ENCODE measurements around the gene RNF166. TPM values are rescaled to one million over a fixed set of nuclear protein-coding genes. Genes with fewer than 3 reads are reported as not detected.

RNF166 gene
- total RNA-seq, 2 experiments from 2014 or later = 144 to 166 TPM

DNA sequence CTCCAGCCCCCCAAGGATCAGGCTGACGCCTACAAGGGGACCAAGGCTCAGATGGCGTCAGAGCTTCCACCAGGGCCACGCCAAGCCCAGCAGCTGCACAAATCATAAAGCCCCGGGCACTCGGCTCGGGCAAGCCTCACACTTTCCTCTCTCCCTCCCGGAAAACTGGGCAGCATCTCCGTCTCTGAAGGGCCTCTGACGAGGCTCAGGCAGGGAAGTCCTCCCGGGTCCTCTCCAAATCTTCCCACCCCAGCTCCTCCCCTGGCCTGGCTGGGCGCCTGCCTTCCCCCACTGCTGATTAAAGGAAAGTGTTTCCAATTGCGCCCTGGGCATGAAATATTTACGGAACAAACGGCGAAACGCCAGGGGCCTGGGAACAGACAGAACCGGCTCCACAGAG is 40.3 kb upstream of the RNF166 start:
- peak overlapping the region; percentile 93 for H3K27ac Mint-ChIP-seq
- ChIA-PET POLR2A (interaction anchor here (0.8 kb wide), 1 partner anchor 20 kb away, joined by 3 read pairs; no protein-coding TSS in a partner anchor), CTCF (interaction anchor here (1.1 to 2.2 kb wide), 3 partner anchors 10 to 41 kb away, joined by 3 to 9 read pairs (median 6); no protein-coding TSS in a partner anchor)
- H3K36me3 Mint-ChIP-seq (ENCODE audit: low read depth) = peaks cover 7% of the 10 kb centered on the region
- H3K4me1 Mint-ChIP-seq (ENCODE audit: low read depth) = peaks cover 32% of the 10 kb centered on the region
- no peak overlapping the region for H3K4me3 Mint-ChIP-seq
- H3K9me3 Mint-ChIP-seq (ENCODE audit: insufficient read depth) = no peaks in the 10 kb centered on the region
- ATAC-seq (no peak), DNase-seq (no peak)
- no peaks in the 10 kb centered on the region for H3K27me3 Mint-ChIP-seq (ENCODE audit: low read depth)

DNA sequence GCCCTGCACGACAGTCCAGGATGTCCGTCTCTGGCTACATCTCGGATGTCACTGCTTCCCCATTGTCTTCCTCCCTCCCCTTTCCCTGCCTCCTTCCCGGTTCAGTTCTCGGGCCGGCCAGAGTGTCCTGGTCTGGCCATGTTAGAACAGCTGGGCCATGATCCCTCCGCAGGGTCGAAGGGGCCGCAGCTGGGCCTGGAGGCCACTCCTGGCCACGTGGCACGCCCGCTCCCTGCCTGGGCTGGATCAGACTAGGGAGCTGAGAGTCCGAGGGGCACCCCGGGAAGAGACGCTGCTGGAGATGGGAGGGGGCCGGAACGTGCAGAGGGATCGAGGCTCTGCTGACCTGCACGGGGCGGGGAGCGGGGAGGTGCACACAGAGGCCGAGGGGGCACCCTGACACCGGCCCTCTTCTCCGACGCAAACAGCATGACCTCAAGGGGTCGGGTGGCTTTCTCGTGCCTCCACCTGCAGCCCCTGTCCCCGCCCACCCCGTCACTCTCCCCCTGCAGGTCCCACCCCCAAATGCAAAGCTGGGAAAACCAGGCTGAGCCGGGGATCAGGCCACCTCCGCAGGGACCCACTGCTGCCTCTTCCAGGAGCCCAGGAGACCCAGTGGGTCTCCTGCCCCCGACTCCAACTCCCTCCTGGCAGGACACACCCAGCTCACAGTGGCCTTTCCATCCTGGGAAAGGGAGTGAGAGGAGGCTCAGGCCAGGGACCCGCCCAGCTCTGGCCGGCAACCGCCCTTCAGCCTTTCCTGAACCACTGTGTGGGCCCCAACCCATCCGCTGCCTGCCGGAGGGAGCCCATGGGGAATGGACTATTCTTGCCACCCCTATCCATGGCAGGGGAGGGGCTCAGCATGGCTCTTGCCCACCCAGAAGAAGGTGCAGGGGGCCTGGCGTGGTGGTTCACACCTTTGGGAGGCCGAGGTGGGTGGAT is 38.6 kb upstream of the RNF166 start:
- H3K36me3 Mint-ChIP-seq (ENCODE audit: low read depth) = peaks cover 9% of the 10 kb centered on the region
- H3K9me3 Mint-ChIP-seq (ENCODE audit: insufficient read depth) = no peaks in the 10 kb centered on the region
- ATAC-seq = no peak
- ChIA-PET POLR2A (interaction anchor here (0.6 to 1.1 kb wide), 3 partner anchors 9 to 18 kb away, joined by 3 read pairs; no protein-coding TSS in a partner anchor), CTCF (interaction anchor here (1.0 to 2.2 kb wide), 4 partner anchors 36 to 113 kb away, joined by 3 to 6 read pairs (median 5); partner anchors contain the start of genes APRT, GALNS and TRAPPC2L)
- peak overlapping the region; percentile 93 for H3K27ac Mint-ChIP-seq
- no peaks in the 10 kb centered on the region for H3K27me3 Mint-ChIP-seq (ENCODE audit: low read depth)
- H3K4me1 Mint-ChIP-seq (ENCODE audit: low read depth) = peaks cover 32% of the 10 kb centered on the region
- DNase-seq = no peak
- peak overlapping the region; percentile 58 for H3K4me3 Mint-ChIP-seq

DNA sequence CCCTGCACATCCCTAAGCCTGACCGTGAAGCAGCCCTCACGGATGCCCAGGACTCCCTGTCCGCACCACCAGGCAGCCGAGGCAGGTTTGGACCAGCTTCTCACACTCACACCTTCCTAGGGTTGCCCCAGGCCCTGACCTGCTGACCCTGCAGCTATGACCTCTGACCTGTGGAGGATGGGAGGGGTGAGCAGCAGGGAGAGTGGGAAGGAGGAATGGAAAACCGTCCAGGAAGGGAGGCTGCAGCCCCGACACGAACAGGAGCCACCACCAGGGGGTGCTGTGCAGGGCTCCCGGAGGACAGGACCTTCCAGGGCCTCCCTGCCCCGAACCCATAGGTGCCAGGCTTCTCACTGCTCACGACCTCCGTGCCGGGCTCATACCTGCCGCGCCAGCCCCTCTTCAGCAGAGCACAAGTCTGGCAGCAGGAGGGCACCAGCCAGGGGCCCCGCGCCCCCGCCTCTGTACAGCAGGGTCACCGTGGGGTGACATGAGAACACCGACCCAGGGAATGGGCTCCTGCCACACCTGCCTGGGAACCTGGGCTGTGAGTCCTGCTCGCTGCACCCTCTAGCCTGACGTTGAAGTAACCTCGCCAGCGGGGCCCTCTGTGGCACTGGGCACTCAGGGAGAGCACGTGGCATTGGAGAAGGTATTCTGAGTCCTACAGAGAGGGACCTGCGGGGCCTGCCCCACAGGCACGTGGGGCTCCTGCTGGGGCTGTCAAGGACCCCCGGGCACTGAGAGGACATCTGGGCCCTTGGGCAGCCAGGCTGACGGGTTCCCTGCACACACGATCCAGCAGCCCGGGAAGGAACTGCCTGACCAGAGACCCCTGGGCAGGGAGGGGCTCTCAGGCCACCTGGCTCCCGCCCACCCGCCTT is 37.7 kb upstream of the RNF166 start:
- DNase-seq = peak; percentile 74
- peaks cover 9% of the 10 kb centered on the region for H3K36me3 Mint-ChIP-seq (ENCODE audit: low read depth)
- peaks cover 32% of the 10 kb centered on the region for H3K4me1 Mint-ChIP-seq (ENCODE audit: low read depth)
- no peaks in the 10 kb centered on the region for H3K9me3 Mint-ChIP-seq (ENCODE audit: insufficient read depth)
- H3K4me3 Mint-ChIP-seq = no peak overlapping the region
- CTCF ChIA-PET = interaction anchor here (0.5 to 2.1 kb wide), 18 partner anchors 10 to 467 kb away, joined by 3 to 13 read pairs (median 3); partner anchors contain the start of gene PIEZO1
- no peak overlapping the region for H3K27ac Mint-ChIP-seq
- H3K27me3 Mint-ChIP-seq (ENCODE audit: low read depth) = no peaks in the 10 kb centered on the region
- ATAC-seq = peak; percentile 53
- POLR2A ChIA-PET = no interaction called here

DNA sequence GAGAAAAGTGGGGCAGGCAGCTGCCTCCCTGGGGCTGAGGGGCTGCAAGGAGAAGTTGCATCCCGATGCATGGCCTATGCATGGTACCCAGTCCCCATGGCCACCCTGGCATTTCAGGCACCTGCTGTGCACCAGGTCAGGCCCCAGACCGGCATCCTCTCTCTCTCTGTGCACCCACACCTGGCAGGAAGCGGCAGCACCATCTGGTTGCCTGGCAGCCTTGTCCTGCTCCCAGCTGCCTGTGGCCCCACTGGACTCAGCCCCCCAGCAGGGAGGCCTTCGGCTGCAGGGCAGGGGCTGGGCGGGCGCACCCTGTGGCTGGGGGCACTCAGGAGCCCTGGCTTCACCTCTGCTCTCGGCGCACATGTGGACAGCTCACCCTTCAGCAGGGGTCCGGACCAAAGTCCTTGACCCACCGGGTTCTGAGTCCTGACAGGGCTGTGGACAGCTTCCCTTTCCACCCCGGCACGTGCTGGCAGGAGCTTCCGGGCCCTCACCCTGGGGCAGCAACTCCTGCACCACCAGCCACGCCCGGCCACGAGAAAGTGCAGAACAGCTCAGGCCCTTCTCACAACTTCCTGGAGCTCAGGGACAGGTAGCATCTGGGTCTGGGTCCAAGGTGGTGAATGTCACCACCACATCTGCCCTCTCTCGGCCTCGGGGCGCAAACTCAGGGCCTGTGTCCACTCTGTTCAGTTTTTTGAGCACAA is 36.8 kb upstream of the RNF166 start:
- H3K36me3 Mint-ChIP-seq (ENCODE audit: low read depth) = peaks cover 11% of the 10 kb centered on the region
- no peak overlapping the region for H3K4me3 Mint-ChIP-seq
- ChIA-PET CTCF (interaction anchor here (0.5 to 2.1 kb wide), 19 partner anchors 9 to 468 kb away, joined by 3 to 13 read pairs (median 3); partner anchors contain the start of genes PIEZO1 and TRAPPC2L), POLR2A (interaction anchor here (0.6 kb wide), 1 partner anchor 39 kb away, joined by 3 read pairs; no protein-coding TSS in a partner anchor)
- H3K27ac Mint-ChIP-seq = no peak overlapping the region
- ATAC-seq = no peak
- no peaks in the 10 kb centered on the region for H3K9me3 Mint-ChIP-seq (ENCODE audit: insufficient read depth)
- no peaks in the 10 kb centered on the region for H3K27me3 Mint-ChIP-seq (ENCODE audit: low read depth)
- H3K4me1 Mint-ChIP-seq (ENCODE audit: low read depth) = peaks cover 32% of the 10 kb centered on the region
- DNase-seq = no peak

DNA sequence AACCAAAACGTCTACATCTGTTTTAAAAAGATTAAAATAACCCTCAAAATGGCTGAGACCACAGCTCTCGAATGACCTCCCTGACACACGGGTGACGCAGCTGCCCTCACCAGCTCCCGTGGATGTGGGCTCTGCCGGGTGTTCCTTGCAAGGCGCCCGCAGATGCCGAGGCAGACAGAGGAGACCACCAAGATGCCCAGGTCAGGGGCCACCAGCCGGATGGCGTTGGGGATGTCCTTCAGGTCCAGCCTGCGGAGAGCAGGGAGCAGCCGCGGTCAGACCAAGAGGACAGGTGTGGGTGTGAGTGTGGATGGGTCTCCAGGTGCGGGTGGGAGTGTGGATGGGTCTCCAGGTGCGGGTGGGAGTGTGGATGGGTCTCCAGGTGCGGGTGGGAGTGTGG is 35.2 kb upstream of the RNF166 start:
- Mint-ChIP-seq H3K9me3 (ENCODE audit: insufficient read depth) (no peaks in the 10 kb centered on the region), H3K4me3 (no peak overlapping the region), H3K36me3 (ENCODE audit: low read depth) (peaks cover 10% of the 10 kb centered on the region), H3K27ac (no peak overlapping the region), H3K27me3 (ENCODE audit: low read depth) (no peaks in the 10 kb centered on the region), H3K4me1 (ENCODE audit: low read depth) (peaks cover 30% of the 10 kb centered on the region)
- ChIA-PET POLR2A (no interaction called here), CTCF (interaction anchor here (2.1 kb wide), 1 partner anchor 116 kb away, joined by 5 read pairs; the partner anchor contains the start of gene TRAPPC2L)
- DNase-seq = no peak
- no peak for ATAC-seq

DNA sequence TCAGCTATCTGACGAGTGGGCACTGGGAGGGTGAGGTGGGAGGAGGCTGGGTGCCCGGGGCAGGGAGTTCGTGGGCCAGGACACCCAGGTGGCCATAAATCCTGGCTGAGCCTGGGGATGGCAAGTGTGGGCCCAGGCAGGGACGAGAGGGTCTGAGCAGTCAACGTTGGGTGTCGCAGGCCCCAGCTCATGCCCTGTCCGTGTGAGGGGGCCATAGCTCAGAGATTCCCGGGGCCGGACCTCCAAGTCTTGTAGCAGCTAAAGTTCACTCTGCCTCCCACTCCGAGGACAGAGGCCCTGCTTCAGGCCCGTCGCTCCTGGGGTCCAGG is 34.5 kb upstream of the RNF166 start:
- H3K27ac Mint-ChIP-seq = no peak overlapping the region
- H3K4me1 Mint-ChIP-seq (ENCODE audit: low read depth) = peaks cover 23% of the 10 kb centered on the region
- no peak for DNase-seq
- no peaks in the 10 kb centered on the region for H3K9me3 Mint-ChIP-seq (ENCODE audit: insufficient read depth)
- no peak overlapping the region for H3K4me3 Mint-ChIP-seq
- H3K27me3 Mint-ChIP-seq (ENCODE audit: low read depth) = no peaks in the 10 kb centered on the region
- ATAC-seq = no peak
- peaks cover 12% of the 10 kb centered on the region for H3K36me3 Mint-ChIP-seq (ENCODE audit: low read depth)
- CTCF ChIA-PET = interaction anchor here (0.8 to 2.1 kb wide), 2 partner anchors 29 to 117 kb away, joined by 3 to 5 read pairs; partner anchors contain the start of gene TRAPPC2L
- POLR2A ChIA-PET = no interaction called here

DNA sequence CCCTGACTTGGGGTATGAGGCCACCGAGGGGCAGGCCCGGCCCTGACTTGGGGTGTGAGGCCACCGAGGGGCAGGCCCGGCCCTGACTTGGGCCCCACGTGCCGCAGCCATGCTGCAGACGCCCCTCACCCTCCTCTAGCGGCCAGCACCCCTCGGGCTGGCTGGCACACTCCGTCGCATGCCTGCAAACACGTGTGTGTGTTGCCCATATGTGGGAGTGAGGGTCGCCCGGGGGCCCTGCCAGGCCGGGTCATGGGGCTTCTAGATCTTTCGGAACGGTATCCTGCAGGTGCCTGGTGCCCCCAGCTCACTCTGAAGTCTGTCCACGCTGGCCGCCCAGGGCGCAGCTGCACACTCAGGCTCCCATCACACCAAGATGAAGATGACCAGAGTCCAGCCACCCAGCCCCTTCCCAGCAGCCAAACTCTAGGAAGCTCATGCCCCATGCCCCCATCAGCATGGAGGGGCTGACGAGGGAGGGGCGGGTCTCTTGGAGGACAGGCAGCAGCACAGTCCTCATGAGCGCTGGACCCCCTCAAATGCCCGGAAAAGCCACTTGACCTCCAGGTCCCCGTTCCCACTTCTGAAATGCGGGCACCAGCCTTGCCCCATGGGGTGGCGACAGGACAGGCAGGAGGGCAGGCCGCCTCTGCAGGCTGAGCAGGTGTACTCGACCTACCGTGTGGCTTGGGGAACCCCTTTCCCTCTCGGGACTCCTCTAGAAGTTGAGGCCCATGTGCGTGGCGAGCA is 33.9 kb upstream of the RNF166 start:
- no peak overlapping the region for H3K4me3 Mint-ChIP-seq
- ChIA-PET CTCF (interaction anchor here (0.8 kb wide), 1 partner anchor 30 kb away, joined by 3 read pairs; no protein-coding TSS in a partner anchor), POLR2A (no interaction called here)
- no peaks in the 10 kb centered on the region for H3K27me3 Mint-ChIP-seq (ENCODE audit: low read depth)
- peaks cover 14% of the 10 kb centered on the region for H3K36me3 Mint-ChIP-seq (ENCODE audit: low read depth)
- ATAC-seq = no peak
- no peaks in the 10 kb centered on the region for H3K9me3 Mint-ChIP-seq (ENCODE audit: insufficient read depth)
- DNase-seq = no peak
- H3K4me1 Mint-ChIP-seq (ENCODE audit: low read depth) = peaks cover 18% of the 10 kb centered on the region
- no peak overlapping the region for H3K27ac Mint-ChIP-seq

DNA sequence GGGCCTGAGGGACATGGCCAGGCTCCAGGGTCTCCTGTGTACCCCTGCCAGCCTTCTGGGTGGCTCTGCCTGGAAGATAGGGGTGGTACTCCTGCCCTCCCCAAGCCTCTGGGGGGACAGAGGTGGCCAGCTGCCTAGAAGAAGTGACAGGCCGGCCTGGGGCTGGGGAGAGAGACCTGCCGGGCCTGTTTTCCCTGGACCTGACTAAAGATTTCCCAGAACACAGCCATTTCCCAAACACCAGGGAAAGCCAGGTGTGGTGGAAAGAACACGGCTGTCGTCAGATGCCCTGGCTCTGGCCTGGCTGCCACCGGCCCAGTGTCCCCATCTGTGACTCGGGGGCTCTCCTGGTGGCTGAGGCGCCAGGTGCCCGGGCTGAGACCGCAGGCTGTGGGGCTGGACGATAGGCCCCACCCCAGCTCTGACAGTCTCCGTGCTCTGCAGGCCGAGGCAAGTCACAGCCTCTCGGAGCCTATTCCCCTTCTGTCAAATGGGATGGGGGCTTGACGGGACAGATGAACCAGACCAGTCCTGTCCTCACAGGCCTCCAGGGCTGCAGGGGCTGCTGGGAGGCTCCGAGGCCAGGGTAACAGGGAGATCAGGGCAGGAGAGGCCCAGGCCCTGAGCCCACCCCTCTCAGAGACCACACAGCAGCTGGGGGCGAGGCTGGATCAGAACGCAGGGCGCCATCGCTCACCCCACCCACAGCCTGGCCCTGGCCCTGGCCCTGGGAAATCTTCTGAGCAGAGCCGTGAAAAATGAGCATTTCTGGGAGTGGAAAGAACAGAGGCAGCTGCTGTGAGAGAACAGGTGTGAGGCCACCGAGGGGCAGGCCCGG is 33.1 kb upstream of the RNF166 start:
- no peak overlapping the region for H3K4me3 Mint-ChIP-seq
- DNase-seq = no peak
- no peaks in the 10 kb centered on the region for H3K9me3 Mint-ChIP-seq (ENCODE audit: insufficient read depth)
- no peak overlapping the region for H3K27ac Mint-ChIP-seq
- ATAC-seq = no peak
- CTCF ChIA-PET = no interaction called here
- peaks cover 15% of the 10 kb centered on the region for H3K36me3 Mint-ChIP-seq (ENCODE audit: low read depth)
- H3K4me1 Mint-ChIP-seq (ENCODE audit: low read depth) = peaks cover 13% of the 10 kb centered on the region
- POLR2A ChIA-PET = no interaction called here
- no peaks in the 10 kb centered on the region for H3K27me3 Mint-ChIP-seq (ENCODE audit: low read depth)

DNA sequence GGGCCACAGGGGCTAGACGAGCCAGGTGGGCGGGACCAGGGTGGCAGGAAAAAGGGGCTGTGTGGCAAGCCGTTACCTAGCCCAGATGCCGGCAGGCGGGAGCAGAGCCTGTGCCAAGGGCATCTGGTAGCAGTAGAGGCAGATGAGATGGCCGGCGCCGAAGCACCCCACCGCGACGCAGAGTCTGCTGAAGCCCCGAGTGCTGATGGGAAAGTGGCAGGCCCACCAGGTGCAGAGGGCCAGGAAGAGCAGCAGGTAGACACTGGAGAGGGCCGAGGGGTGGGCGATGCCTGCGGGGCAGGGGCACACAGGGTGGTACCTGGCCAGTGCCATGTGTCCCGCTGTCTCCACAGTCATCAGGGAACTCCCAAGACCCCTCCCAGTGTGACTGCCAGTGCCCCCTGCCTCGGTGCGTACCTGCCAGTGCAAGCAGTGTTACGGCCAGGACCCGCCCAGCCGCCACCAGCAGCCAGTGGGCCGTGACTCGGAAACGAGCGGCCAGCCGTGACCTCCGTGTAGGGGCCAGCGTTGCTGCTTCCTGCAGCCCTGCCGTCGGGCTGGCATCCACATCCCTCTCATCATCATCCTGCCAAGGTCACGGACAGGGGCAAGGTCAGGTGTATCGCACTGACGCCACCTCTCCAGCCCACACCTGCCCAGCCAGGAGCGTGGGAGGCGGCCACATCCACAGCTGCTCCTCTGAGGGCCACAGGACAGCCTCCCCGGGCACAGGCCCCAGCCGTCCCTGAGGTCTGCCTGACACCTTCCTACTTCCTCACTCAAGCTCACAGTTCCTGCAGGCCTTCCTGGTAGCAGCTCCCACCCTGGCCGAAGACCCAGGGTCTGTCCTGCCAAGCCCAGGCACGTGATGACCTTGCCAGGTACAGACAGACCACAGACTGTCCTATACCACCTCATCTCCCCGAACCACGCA is 32.2 kb upstream of the RNF166 start:
- ChIA-PET POLR2A (no interaction called here), CTCF (interaction anchor here (1.9 kb wide), 2 partner anchors 44 to 56 kb away, joined by 9 to 11 read pairs; no protein-coding TSS in a partner anchor)
- Mint-ChIP-seq H3K36me3 (ENCODE audit: low read depth) (peaks cover 15% of the 10 kb centered on the region), H3K4me3 (no peak overlapping the region), H3K27me3 (ENCODE audit: low read depth) (no peaks in the 10 kb centered on the region), H3K9me3 (ENCODE audit: insufficient read depth) (no peaks in the 10 kb centered on the region), H3K27ac (no peak overlapping the region), H3K4me1 (ENCODE audit: low read depth) (peaks cover 4% of the 10 kb centered on the region)
- ATAC-seq = no peak
- no peak for DNase-seq
